Type B pancreatic cell (in vitro differentiated cells): ENCODE data around the gene NPAS4. TPM values are rescaled to one million over a fixed set of nuclear protein-coding genes. Genes with fewer than 3 reads are reported as not detected.

Experiments used
- DNase-seq: peaks from one replicate; pipeline ENCODE4 v3.0.0; 2021; ENCODE audit warnings: mixed read lengths; ENCODE audit not compliant: unreplicated experiment; ENCODE audit errors: extremely low spot score
- H3K27ac Mint-ChIP-seq: 2 replicates; pipeline ENCODE4 v1.8.0; 2021; ENCODE audit warnings: mild to moderate bottlenecking, mixed read lengths
- H3K27me3 Mint-ChIP-seq: 2 replicates; pipeline ENCODE4 v1.8.0; 2021; ENCODE audit warnings: mixed read lengths
- H3K36me3 Mint-ChIP-seq: 2 replicates; pipeline ENCODE4 v1.8.0; 2021; ENCODE audit warnings: mixed read lengths
- H3K4me1 Mint-ChIP-seq: one replicate; pipeline ENCODE4 v1.8.0; 2021; ENCODE audit warnings: mixed read lengths; ENCODE audit not compliant: unreplicated experiment
- H3K4me3 Mint-ChIP-seq: 2 replicates; pipeline ENCODE4 v1.8.0; 2021; ENCODE audit warnings: mild to moderate bottlenecking, mixed read lengths
- H3K9me3 Mint-ChIP-seq: 2 replicates; pipeline ENCODE4 v1.8.0; 2021; ENCODE audit warnings: mixed read lengths
- CTCF ChIP-seq: fragments of 200-600 bp; sonication (generic); conservative IDR thresholded peaks from 2 replicates; pipeline ENCODE4 v1.5.0; 2021; ENCODE audit warnings: antibody characterized with exemption, mild to moderate bottlenecking
- total RNA-seq: library from RNA; stranded (reverse); gene quantifications from 2 replicates; pipeline ENCODE4 v1.2.1, GENCODE V29; 2021; ENCODE audit warnings: low replicate concordance

NPAS4 gene
- total RNA-seq, 1 donor from 2014 or later = 0.77 TPM

- Mint-ChIP-seq H3K4me1 (peaks cover 8% of the 10 kb centered on the region), H3K27ac (no peak overlapping the region), H3K27me3 (peaks cover 61% of the 10 kb centered on the region), H3K4me3 (no peak overlapping the region), H3K36me3 (no peaks in the 10 kb centered on the region), H3K9me3 (no peaks in the 10 kb centered on the region)
- DNase-seq = no peak
- no peak for TF ChIP-seq CTCF
These were observed 7.7 kb upstream of the NPAS4 start for GRCh38 chr11:66413167-66413566.

- no peak overlapping the region for H3K4me3 Mint-ChIP-seq
- no peak for DNase-seq
- peaks cover 9% of the 10 kb centered on the region for H3K4me1 Mint-ChIP-seq
- peaks cover 66% of the 10 kb centered on the region for H3K27me3 Mint-ChIP-seq
- peaks cover 5% of the 10 kb centered on the region for H3K9me3 Mint-ChIP-seq
- no peaks in the 10 kb centered on the region for H3K36me3 Mint-ChIP-seq
- H3K27ac Mint-ChIP-seq = no peak overlapping the region
- no peak for TF ChIP-seq CTCF
These were observed 6.5 kb upstream of the NPAS4 start for GRCh38 chr11:66414120-66414934.

DNA sequence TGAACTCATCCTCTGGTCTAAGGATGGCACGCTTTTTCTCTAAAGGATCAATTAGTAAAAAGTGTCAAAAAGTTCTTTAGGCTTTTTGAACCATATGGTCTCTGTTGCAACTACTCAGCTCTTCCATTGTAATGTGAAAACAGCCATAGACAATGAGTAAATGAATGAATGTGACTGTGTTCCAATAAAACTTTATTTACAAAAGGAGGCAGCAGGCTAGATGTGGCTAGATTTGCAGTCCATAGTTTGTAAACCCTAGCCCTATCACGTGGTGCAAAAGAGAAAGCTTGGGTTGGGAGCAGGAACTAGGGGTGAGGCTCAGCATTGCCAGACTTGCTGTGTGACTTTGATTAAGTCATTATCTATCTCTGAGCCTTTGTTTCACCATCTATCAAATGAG, 5.4 kb upstream of the NPAS4 start:
- no peak for TF ChIP-seq CTCF
- Mint-ChIP-seq H3K27ac (no peak overlapping the region), H3K27me3 (peaks cover 74% of the 10 kb centered on the region), H3K4me1 (peaks cover 9% of the 10 kb centered on the region), H3K4me3 (no peak overlapping the region), H3K36me3 (no peaks in the 10 kb centered on the region), H3K9me3 (peaks cover 5% of the 10 kb centered on the region)
- DNase-seq = no peak

GRCh38 chr11:66417000-66417399, 3.8 kb upstream of the NPAS4 start:
- H3K4me1 Mint-ChIP-seq = peaks cover 5% of the 10 kb centered on the region
- H3K27me3 Mint-ChIP-seq = peaks cover 79% of the 10 kb centered on the region
- H3K9me3 Mint-ChIP-seq = peaks cover 5% of the 10 kb centered on the region
- H3K36me3 Mint-ChIP-seq = no peaks in the 10 kb centered on the region
- no peak overlapping the region for H3K4me3 Mint-ChIP-seq
- H3K27ac Mint-ChIP-seq = no peak overlapping the region
- DNase-seq = no peak
- TF ChIP-seq CTCF = no peak

DNA sequence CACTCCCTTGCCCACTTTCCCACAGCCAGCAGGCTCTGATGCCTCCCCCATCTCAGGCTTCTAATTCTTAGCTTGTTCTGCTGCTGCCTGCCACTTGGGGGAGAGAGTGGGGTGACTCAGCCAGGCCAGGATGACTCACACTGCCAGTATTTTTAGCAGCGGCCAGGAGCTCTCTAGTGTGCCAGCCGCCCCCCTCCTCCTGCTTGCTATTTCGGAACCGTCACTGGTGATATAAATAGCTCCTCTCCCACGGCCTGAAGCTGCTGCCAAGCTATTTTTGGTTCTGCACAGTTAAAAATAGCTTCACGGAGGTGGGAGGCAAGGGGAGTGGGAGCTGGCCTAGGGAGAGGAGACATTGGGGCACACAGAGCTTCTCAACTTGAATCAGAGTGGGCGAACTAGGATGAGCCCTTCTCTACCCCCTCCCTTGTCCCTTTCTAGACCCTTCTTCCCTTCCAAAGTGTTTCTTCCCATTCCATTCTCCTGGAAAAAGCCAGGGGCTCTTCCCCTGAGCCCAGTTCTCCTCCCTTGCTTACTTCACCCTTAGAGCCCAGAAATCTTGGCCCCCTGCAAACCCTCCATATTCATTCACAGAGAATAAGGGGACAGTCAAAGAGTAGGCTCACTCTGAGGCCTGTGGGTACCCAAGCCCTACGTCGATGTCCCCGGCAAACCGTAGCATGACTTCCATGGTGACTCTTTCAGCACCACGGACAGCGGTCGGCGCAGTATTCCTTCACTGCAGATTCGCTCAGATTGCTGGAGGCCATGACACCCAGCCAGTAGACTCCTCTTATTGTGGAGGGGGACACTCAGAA, 2.5 kb upstream of the NPAS4 start:
- Mint-ChIP-seq H3K4me1 (peaks cover 5% of the 10 kb centered on the region), H3K4me3 (peak overlapping the region; percentile 54), H3K9me3 (peaks cover 5% of the 10 kb centered on the region), H3K27me3 (peaks cover 80% of the 10 kb centered on the region), H3K27ac (no peak overlapping the region), H3K36me3 (no peaks in the 10 kb centered on the region)
- no peak for TF ChIP-seq CTCF
- DNase-seq = peak; percentile 80
